H7 (cell line): ENCODE measurements around the gene ADCY3. TPM values are rescaled to one million over a fixed set of nuclear protein-coding genes. Genes with fewer than 3 reads are reported as not detected.
A peak's percentile ranks its signal among the peaks of the same experiment; 100 is the strongest.
"Not testable (repeated sequence)": the region's sequence is repeated elsewhere in the genome, so short reads cannot be mapped to it uniquely, and the experiment has no call there.

Source experiments
- DNase-seq: peaks from one replicate; pipeline ENCODE4 v3.0.0; 2012
- H3K27me3 ChIP-seq: 2 replicates; pipeline ENCODE4 v1.6.0; 2011; ENCODE audit warnings: mild to moderate bottlenecking, low read length; ENCODE audit not compliant: control insufficient read depth, insufficient read depth
- H3K36me3 ChIP-seq: replicated peaks from 2 replicates; pipeline ENCODE4 v1.5.1; 2011; ENCODE audit warnings: low read length; ENCODE audit not compliant: control insufficient read depth, insufficient read depth
- H3K4me3 ChIP-seq: 2 replicates; pipeline ENCODE4 v1.5.1; 2011; ENCODE audit warnings: low read depth, mild to moderate bottlenecking, control low read depth, low read length, moderate library complexity; ENCODE audit not compliant: insufficient read depth
- total RNA-seq: library from RNA; depleted of rRNA; stranded (reverse); fragments of >200 nt; shearing (Covaris generic); gene quantifications from 2 replicates; pipeline ENCODE4 v1.2.3, GENCODE V29; 2014

The ADCY3 gene
- total RNA-seq, 1 experiment from 2014 or later: 13.1 TPM

DNA sequence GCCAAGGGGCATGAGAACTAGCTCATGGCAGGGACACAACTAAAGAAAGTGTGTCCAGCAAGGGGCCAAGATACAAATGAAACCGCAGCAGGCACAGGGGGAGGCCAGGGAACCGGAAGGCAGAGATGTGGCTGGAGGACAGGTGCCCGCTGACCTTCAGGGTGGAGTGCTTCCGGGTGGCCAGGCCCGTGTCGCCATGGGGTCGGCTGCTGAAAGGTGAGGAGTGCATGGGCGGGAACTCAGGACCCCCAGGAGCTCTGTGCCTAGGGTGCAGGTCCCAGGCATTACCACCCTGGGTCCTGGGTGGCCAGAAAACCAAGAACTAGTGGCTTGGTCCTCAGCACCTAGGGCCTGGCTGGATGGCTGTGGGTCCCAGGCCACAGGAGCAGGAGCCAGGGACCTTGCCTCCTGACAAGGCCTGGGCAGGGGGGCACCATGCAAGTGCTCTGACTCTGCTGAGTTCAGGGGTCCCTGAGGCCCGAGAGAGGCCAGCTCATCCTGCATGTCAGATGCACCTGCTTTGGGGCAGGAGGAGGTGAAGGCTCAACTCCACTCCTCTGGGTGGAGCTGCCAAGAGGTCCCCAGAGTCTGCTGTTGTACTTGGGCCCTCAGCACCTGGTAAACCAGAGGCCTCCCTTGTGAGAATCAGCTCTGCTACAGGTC, 75.9 kb downstream of the ADCY3 start:
- H3K27me3 ChIP-seq: no peaks in the 10 kb centered on the region
- H3K4me3 ChIP-seq: no peak overlapping the region
- no peaks in the 10 kb centered on the region; the same call in 1 of the 2 replicates for H3K36me3 ChIP-seq
- no peak for DNase-seq

DNA sequence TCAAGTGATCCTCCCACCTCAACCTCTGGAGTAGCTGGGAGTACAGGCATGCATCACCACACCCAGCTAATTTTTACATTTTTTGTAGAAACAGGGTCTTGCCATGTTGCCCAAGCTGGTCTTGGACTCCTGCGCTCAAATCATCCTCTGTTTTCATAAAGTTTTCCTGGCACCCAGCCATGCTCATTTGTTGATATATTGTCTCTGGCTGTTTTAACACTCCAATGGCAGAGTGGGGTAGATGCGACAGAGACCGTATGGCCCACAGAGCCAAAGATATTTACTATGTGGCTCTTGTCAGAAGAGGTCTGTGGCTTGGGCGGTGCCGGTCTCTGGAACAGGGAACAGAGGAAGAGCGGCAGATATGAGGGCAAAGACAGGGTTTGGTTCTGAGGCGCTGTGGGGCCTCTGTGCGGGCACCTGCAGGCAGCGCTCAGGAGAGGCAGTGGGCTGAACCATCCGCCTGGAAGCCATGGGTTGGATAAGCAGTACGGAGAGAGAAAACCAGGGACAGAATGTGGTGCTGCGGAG, 76.6 kb downstream of the ADCY3 start:
- H3K27me3 ChIP-seq: no peaks in the 10 kb centered on the region
- no peak overlapping the region for H3K4me3 ChIP-seq
- DNase-seq: no peak
- no peaks in the 10 kb centered on the region; the same call in 1 of the 2 replicates for H3K36me3 ChIP-seq

DNA sequence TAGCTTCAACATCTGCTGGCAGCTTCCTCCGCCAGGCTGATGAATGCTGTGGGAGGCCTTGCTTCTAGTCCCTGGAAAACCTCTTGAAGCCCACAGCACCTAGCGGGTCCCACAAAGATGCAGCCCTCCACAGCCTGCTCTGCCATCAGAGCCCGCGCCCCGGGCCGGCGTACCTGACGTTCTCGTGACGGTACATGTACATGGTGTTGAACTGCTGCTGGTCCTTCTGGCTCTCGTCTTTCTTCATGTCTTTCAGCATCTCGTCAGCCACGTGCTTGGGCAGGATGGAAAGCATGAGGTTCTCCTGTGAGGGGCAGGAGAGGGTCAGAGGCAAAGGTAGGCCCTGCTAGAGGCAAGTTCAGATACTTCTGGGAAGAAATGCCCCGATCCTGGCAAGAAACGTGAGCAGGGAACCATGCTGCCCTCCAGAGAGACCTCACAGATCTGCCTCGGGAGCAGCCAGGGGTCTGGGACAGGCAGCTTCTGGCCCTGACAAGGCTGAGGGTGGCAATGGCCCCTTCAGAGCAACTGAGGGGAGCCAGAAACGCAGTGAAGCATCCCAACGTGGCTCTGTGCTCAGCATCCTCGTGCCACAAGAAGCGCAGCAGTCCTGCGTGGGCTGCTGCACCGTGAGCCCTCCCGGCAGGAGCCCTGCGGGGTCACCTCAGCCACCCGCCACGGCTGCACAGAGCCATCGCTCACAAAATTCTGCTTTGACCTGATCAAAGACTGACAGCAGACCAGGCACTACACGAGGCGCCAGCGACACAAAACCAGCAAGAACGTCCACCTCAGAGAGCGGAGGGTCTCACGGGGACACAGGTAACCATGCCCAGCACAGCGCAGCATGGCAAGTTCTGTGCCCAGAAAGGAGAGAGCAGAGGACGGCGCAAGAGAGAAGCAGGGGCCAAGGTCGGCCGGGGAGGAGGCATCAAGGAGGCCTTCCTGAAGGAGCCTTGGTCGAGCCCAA, 77.7 kb downstream of the ADCY3 start:
- Histone ChIP-seq H3K4me3 (no peak overlapping the region), H3K36me3 (no peaks in the 10 kb centered on the region; the same call in 1 of the 2 replicates)
- DNase-seq: no peak

DNA sequence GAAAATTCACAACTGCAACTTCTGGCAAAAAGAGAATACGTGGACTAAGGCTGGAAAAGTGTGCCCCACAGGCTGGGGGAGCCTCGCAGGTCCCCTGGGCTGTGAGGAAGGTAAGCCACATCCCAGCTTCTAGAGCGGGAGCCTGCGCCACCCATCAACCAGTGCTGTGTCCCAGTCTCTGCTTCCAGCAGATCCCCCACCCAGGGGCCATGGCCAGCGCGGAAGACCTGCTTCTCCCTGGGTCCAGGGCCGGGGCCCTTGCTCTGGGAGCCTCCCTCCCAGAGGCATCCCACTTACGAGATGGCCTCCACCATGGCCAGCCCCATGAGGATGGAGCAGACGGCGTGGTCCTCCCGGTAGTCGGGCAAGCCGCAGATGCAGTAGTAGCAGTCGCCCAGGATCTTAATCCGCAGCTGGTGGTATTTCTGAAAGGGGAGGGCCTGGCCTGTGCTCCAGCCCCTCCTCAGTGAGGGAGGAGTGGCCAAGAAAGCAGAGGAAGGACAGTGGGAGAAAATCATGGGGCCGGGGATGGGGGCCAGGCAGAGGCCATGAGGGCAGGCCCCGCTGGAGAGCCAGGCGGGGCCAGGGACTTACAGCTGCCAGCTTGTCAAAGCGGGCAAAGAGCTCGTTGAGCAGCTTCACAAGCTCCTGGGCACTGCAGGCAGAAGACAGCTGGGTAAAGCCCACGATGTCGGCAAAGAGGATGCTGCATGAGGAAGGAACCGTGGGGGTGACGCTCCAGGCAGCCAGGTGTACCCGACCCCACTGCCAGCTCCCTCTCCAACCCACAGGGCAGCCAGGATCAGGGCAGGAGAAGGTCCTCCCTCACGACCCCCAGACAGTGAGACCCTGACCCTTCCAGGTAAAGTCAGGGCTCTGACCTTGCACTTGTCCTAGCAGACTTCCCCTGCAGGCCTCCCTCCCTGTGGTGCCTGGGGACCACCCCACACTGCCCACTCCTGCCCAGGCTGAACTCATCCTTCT, 78.8 kb downstream of the ADCY3 start:
- Histone ChIP-seq H3K4me3 (no peak overlapping the region), H3K36me3 (no peaks in the 10 kb centered on the region; the same call in none of the 2 replicates), H3K27me3 (no peaks in the 10 kb centered on the region)
- peak; percentile 72 for DNase-seq

More for the DNA sequence above, 77.7 kb downstream of the ADCY3 start:
- no peaks in the 10 kb centered on the region for H3K27me3 ChIP-seq

DNA sequence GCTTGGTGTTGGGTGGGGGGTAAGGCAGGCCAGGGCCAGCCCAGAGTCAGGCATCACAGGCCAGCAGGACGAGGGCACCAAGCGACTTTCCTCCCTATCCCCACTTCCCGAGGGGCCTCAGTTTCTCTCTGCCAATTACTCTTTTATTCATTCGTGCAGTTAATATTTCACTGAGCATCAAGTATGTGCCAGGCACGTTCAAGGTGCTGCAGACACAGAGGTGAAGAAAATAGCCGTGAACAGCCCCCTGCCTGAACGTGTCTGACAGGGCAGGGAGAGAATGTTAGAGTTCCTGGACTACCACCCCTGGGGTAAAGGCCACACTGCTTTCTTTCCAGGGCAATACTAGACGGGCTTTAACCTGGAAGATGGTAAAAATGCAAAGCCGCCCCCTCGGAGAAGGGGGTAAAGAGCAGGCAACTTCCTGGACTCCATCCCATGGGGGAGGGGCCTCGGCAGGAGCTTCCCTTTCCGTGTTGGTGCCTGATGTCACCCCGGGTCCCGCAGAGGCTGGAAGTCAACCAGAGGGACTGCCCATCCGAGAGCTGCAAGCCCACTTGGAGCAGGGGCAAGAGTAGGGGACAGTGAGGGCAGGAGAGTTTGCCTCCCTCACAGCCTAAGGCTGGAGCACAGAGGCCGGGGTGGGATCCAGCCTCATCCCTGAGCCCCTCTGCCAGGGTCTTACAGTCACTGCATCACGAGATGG, 79.7 kb downstream of the ADCY3 start:
- no peaks in the 10 kb centered on the region; the same call in none of the 2 replicates for H3K36me3 ChIP-seq
- DNase-seq: peak; percentile 82

DNA sequence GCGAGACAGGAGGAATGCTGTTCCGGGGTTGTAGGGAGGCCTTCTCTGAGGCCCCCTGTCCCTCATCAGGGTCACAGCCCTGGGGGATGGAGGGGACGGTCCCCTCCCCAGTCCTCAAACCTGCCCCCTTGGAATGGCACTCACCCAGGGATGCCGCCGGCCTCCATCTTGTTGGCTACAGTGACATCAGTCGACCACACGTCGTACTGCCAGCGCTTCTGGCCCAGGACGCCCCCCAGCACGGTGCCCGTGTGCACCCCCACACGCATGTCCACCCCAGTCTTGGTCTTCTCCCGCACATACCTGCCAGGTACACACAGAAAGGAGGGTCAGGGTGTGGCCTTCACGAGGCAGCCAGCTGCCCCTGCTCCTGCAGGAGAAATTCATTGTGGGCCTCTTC, 80.3 kb downstream of the ADCY3 start:
- no peaks in the 10 kb centered on the region for H3K27me3 ChIP-seq
- no peak for DNase-seq
- H3K36me3 ChIP-seq: no peaks in the 10 kb centered on the region; the same call in none of the 2 replicates
- no peak overlapping the region for H3K4me3 ChIP-seq

More for the DNA sequence above, 79.7 kb downstream of the ADCY3 start:
- no peaks in the 10 kb centered on the region for H3K27me3 ChIP-seq
- no peak overlapping the region for H3K4me3 ChIP-seq

DNA sequence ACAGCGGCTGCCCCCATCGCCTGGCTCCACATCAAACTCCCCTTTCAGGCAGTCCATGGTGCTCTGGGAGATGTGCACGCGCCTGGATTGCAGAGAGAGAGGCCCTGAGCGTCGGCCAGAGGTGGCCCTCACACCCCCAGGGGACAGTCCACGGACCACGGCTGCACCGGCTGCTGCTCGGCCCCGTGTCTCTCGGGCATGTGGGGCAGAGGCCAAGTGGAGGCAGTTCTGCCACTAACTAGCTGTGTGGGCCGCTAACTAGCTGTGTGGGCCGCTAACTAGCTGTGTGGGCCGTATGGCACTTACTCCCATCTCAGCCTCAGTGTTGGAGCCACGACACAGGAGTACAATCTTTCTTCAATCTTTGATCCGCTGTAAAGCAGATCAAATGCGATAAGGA, 81.5 kb downstream of the ADCY3 start:
- DNase-seq: peak; percentile 31
- Histone ChIP-seq H3K4me3 (no peak overlapping the region), H3K27me3 (no peaks in the 10 kb centered on the region), H3K36me3 (no peaks in the 10 kb centered on the region; the same call in none of the 2 replicates)

DNA sequence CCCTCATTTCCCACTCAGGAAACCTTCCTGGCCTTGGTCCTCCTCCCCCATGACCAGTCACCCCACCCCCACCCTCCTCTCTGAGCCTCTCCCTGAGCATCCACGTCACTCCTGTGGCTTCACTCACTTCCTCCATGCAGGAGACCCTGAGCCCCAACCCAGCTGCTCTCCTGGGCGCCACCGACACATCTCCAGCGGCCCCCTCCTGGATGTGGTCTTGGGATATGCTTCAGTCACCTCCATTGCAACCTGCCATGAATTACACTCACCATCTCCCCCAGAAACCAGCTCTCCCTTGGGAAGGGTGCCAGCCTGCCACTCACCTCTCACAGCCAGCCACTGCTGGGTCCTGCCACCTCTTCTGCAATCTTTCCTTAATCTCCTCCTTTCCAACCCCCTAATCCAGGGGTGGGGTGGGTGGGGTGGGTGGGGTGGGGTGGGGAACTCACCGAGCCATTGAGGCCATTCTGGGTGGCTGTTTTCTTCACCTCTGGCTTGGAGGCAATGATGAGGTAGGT, 82.0 kb downstream of the ADCY3 start:
- H3K36me3 ChIP-seq: no peaks in the 10 kb centered on the region; the same call in none of the 2 replicates
- no peak overlapping the region for H3K4me3 ChIP-seq
- DNase-seq: peak; percentile 35
- no peaks in the 10 kb centered on the region for H3K27me3 ChIP-seq

DNA sequence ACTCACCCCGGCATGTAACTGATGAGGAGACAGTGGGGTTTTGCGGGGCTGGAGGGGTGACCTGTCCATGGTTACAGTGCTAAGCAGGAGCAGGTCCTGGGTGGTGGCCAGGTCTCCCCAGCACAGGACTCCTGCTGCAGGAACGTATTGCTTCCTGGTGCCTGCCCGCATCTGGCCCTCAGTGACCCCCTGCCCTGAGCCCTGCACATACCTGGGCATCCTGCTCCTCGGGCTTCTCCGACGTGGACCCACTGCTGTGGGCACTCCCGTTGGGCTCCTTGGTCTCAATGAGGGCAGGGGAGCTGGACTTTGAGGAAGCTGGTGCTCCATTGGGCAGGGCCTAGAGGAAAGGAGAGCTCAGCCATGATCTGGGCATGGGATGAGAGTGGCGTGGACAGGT, 83.3 kb downstream of the ADCY3 start:
- peak; percentile 30 for DNase-seq
- no peaks in the 10 kb centered on the region for H3K27me3 ChIP-seq
- no peak overlapping the region for H3K4me3 ChIP-seq
- no peaks in the 10 kb centered on the region; the same call in none of the 2 replicates for H3K36me3 ChIP-seq

DNA sequence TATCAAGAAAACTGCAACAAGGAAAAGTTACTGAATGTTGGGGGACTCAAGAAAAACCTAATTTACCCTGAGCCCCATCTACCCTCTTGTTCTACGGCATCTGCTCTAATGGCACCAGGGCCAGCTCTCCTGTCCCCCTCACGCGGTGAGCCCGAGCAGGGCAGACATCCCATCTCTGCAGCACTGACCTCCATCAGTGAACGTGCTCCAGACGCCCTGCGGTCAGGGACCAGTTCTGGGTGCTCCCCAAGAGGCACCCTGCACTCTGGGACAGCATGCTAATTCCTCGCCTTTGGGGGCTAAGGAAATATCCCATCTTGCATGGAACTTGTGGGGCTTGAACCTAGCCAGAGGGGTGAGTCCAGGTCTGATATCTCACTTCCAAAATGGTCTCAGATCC, 83.8 kb downstream of the ADCY3 start:
- no peak overlapping the region for H3K4me3 ChIP-seq
- no peaks in the 10 kb centered on the region; the same call in none of the 2 replicates for H3K36me3 ChIP-seq
- no peaks in the 10 kb centered on the region for H3K27me3 ChIP-seq
- no peak for DNase-seq

DNA sequence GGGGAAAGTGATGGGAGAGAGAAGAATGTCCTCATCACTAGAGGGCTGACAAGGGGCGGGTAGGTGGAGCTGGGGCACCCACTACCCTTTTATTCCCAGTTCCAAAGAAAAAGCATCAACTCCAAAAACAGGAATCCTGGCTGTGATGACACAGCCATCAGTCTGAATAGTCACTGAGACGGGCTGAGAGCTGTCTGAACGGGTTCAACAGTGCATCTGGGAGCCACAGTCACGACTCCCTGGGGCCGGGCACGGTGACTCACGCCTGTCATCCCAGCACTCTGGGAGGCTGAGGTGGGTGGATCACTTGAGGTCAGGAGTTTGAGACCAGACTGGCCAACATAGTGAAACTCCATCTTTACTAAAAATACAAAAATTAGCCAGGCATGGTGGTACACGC, 84.6 kb downstream of the ADCY3 start:
- not testable (repeated sequence) for H3K36me3 ChIP-seq, H3K4me3 ChIP-seq, H3K27me3 ChIP-seq, DNase-seq

DNA sequence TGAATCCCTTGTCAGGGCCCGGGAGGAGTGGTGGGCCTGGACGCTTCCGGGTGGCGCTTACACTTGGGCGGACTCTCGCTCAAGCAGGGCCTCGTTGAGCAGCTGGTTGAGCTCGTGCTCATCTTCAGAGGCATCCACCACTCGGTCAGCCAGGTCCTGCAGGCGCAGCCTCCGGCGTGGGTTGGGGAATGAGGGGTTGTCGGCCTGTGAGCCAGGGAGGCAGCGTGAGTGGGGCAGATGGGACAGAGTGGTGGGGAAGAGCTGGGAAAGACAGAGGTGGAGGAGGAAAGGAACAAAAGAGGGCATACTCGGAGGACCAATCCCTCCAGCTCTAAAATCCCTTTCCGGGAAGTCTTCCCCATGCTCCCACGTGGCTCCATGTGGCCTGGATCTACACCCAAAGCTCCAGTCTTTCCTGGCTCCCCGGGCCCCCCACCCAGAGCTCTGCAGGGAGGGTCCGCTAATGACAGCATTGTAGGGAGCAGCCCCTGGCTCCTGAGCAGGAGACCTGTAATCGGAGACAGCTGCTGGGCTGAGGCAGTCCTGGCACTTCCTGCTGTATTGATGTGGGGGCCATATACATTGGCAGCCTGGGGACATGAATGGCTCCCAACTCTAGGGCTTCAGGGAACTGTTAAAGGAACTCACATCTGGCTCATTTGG, 85.2 kb downstream of the ADCY3 start:
- H3K36me3 ChIP-seq: peaks cover 4% of the 10 kb centered on the region
- no peak overlapping the region for H3K4me3 ChIP-seq
- H3K27me3 ChIP-seq: no peaks in the 10 kb centered on the region
- DNase-seq: peak; percentile 49
